ENCODE data around the gene SDCCAG8. TPM values are rescaled to one million over a fixed set of nuclear protein-coding genes. Genes with fewer than 3 reads are reported as not detected.

SDCCAG8 gene
- polyA plus RNA-seq, 3 donors: 33.2 to 34.4 (median 33.4) TPM

GRCh38 chr1:243461700-243462099 lies 205.9 kb downstream of the SDCCAG8 start:
- Mint-ChIP-seq H3K9me3 (peaks cover 0 to 2% (median 0%) of the 10 kb centered on the region in 7 donors), H3K4me1 (peaks cover 9% of the 10 kb centered on the region), H3K27ac (no peak overlapping the region), H3K27me3 (ENCODE audit: low read depth in 3 of 3) (no peaks in the 10 kb centered on the region), H3K36me3 (peaks cover 22 to 30% of the 10 kb centered on the region in 2 donors), H3K4me3 (no peak overlapping the region)
- Histone ChIP-seq H4K20me1 (ENCODE audit: insufficient read depth, low read length) (no peaks in the 10 kb centered on the region), H3K36me3 (replicated peaks in 1 of 2; ENCODE audit: control insufficient read depth in 1 of 2, insufficient read depth in 2 of 2, low read length in 2 of 2) (no peaks in the 10 kb centered on the region), H3K4me3 (replicated peaks in 1 of 3; ENCODE audit: low read depth in 2 of 3, low read length in 3 of 3) (no peak overlapping the region), H3K4me1 (ENCODE audit: control insufficient read depth in 1 of 2, insufficient read depth in 2 of 2, low read length in 2 of 2) (peaks cover 12 to 15% of the 10 kb centered on the region in 2 donors), H2AFZ (ENCODE audit: insufficient read depth, low read depth, low read length, poor library complexity, severe bottlenecking) (no peak overlapping the region), H3K9me3 (replicated peaks in 1 of 2; ENCODE audit: control insufficient read depth in 1 of 2, insufficient read depth in 1 of 2, low read length in 2 of 2) (no peaks in the 10 kb centered on the region), H3K27me3 (ENCODE audit: control insufficient read depth in 2 of 2, insufficient read depth in 2 of 2, low read length in 2 of 2) (no peaks in the 10 kb centered on the region), H3K27ac (ENCODE audit: low read depth in 1 of 2, low read length in 2 of 2) (no peak overlapping the region), H3K79me2 (ENCODE audit: insufficient read depth, low read length) (no peaks in the 10 kb centered on the region), H3K9ac (ENCODE audit: insufficient read depth, low read length, poor library complexity, severe bottlenecking) (no peak overlapping the region), H3K4me2 (replicated peaks; ENCODE audit: extremely low read depth, low read length, poor library complexity, severe bottlenecking) (no peak overlapping the region)
- no peak for TF ChIP-seq CTCF (IDR thresholded peaks at IDR 0.05)
- DNase-seq: no peak
- no CpG with 5 or more reads among the region's 4 CpGs for WGBS (ENCODE audit: insufficient coverage)
- intact Hi-C loops (cut with micrococcal nuclease): no loop called here

GRCh38 chr1:243462929-243463697 lies 207.3 kb downstream of the SDCCAG8 start:
- H3K4me1 ChIP-seq (ENCODE audit: control insufficient read depth in 1 of 2, insufficient read depth in 2 of 2, low read length in 2 of 2): peaks cover 12 to 15% of the 10 kb centered on the region in 2 donors
- no peak overlapping the region for H2AFZ ChIP-seq (ENCODE audit: insufficient read depth, low read depth, low read length, poor library complexity, severe bottlenecking)
- no peak overlapping the region for H3K9ac ChIP-seq (ENCODE audit: insufficient read depth, low read length, poor library complexity, severe bottlenecking)
- no peak overlapping the region for H3K27ac ChIP-seq (ENCODE audit: low read depth in 1 of 2, low read length in 2 of 2)
- H3K9me3 ChIP-seq (replicated peaks in 1 of 2; ENCODE audit: control insufficient read depth in 1 of 2, insufficient read depth in 1 of 2, low read length in 2 of 2): no peaks in the 10 kb centered on the region
- no peak for TF ChIP-seq CTCF (IDR thresholded peaks at IDR 0.05)
- Mint-ChIP-seq H3K27ac (no peak overlapping the region), H3K36me3 (peaks cover 21 to 28% of the 10 kb centered on the region in 2 donors), H3K4me3 (no peak overlapping the region), H3K4me1 (peaks cover 9% of the 10 kb centered on the region), H3K27me3 (ENCODE audit: low read depth in 3 of 3) (no peaks in the 10 kb centered on the region), H3K9me3 (peaks cover 0 to 2% (median 0%) of the 10 kb centered on the region in 7 donors)
- no peaks in the 10 kb centered on the region for H3K79me2 ChIP-seq (ENCODE audit: insufficient read depth, low read length)
- intact Hi-C loops (cut with micrococcal nuclease): no loop called here
- no peaks in the 10 kb centered on the region for H3K36me3 ChIP-seq (replicated peaks in 1 of 2; ENCODE audit: control insufficient read depth in 1 of 2, insufficient read depth in 2 of 2, low read length in 2 of 2)
- no peak overlapping the region for H3K4me3 ChIP-seq (replicated peaks in 1 of 3; ENCODE audit: low read depth in 2 of 3, low read length in 3 of 3)
- DNase-seq: no peak
- H3K4me2 ChIP-seq (replicated peaks; ENCODE audit: extremely low read depth, low read length, poor library complexity, severe bottlenecking): no peak overlapping the region
- H3K27me3 ChIP-seq (ENCODE audit: control insufficient read depth in 2 of 2, insufficient read depth in 2 of 2, low read length in 2 of 2): no peaks in the 10 kb centered on the region
- no peaks in the 10 kb centered on the region for H4K20me1 ChIP-seq (ENCODE audit: insufficient read depth, low read length)
- WGBS (ENCODE audit: insufficient coverage): no CpG with 5 or more reads among the region's 1 CpG

Data from CD14-positive monocyte (primary cell).